Body of pancreas (tissue), 4 donors: ENCODE results near the gene EYS. TPM values are rescaled to one million over a fixed set of nuclear protein-coding genes. Genes with fewer than 3 reads are reported as not detected.

ENCODE experiments used
- ATAC-seq: fragments of 150-250 bp; one replicate; pipeline ENCODE4 v1.9.1; 2016
- DNase-seq, 4 donors: peaks; one replicate each; pipeline ENCODE4 v3.0.0-alpha.2; 2019
- H3K27ac ChIP-seq, 4 donors: fragments of 200-600 bp; sonication (generic); 1 replicate in 3 of 4; 2 replicates in 1 of 4; pipeline versions ENCODE4 v1.5.1 to v1.6.1; 2016 to 2019; ENCODE audit warnings: mild to moderate bottlenecking in 1 of 4, mixed read lengths in 1 of 4, moderate library complexity in 1 of 4
- H3K27me3 ChIP-seq, 2 donors: fragments of 200-600 bp; sonication (generic); one replicate each; pipeline ENCODE4 v1.6.0; 2016; ENCODE audit warnings: mild to moderate bottlenecking in 1 of 2
- H3K36me3 ChIP-seq, 2 donors: fragments of 200-600 bp; sonication (generic); replicated peaks in 1 of 2; 2 replicates each; pipeline ENCODE4 v1.5.1; 2016; ENCODE audit warnings: low read depth in 2 of 2; ENCODE audit not compliant: insufficient read depth in 1 of 2
- H3K4me1 ChIP-seq: fragments of 200-600 bp; sonication (generic); one replicate; pipeline ENCODE4 v1.6.0; 2016
- H3K4me3 ChIP-seq, 2 donors: fragments of 200-600 bp; sonication (generic); 1 replicate in 1 of 2; 2 replicates in 1 of 2; pipeline ENCODE4 v1.5.1; 2016 to 2019
- H3K9me3 ChIP-seq, 3 donors: fragments of 200-600 bp; sonication (generic); 1 replicate in 2 of 3; 2 replicates in 1 of 3; pipeline ENCODE4 v1.5.1; 2016
- POLR2A ChIP-seq, 3 donors: fragments of 450-650 bp; IDR thresholded peaks; one replicate each; pipeline ENCODE4 v1.6.1; 2016; ENCODE audit warnings: antibody characterized with exemption in 3 of 3, mild to moderate bottlenecking in 2 of 3
- WGBS, 2 donors: methylation state at CpG; one replicate each; pipeline ENCODE4 v1.1.5; 2017; 5-methylcytosine and 5-hydroxymethylcytosine counted together
- intact Hi-C: fragments of 100-400 bp; cut with DNase I; formaldehyde crosslinking; loops from one replicate; pipeline ENCODE4 v1.15.1; 2023
- total RNA-seq, 2 donors: library from RNA; depleted of rRNA; stranded (reverse); fragments of >200 nt; gene quantifications; one replicate each; pipeline ENCODE4 v1.1.0, GENCODE V29; 2016
- TF ChIP-seq, protein P1 (sequence below), 7 experiments: fragments of 450-650 bp in 4 of 7; fragments of 200-600 bp in 3 of 7; sonication (generic) in 3 of 7; IDR thresholded peaks; one replicate each; pipeline ENCODE4 v1.5.1; 2016 to 2019; ENCODE audit warnings: antibody characterized with exemption in 7 of 7

EYS gene
- total RNA-seq, 2 donors from 2014 or later = 0.26 TPM; not detected in 1

GRCh38 chr6:65416621-65417020, 290.4 kb downstream of the EYS start:
- H3K36me3 ChIP-seq = no peaks in the 10 kb centered on the region
- H3K4me3 ChIP-seq = no peak overlapping the region
- H3K9me3 ChIP-seq = no peaks in the 10 kb centered on the region
- 57 to 71% methylated on average over 3 of the region's 3 CpGs for WGBS, 2 donors
- ATAC-seq (no peak), DNase-seq (no peak)
- no peaks in the 10 kb centered on the region for H3K4me1 ChIP-seq
- no peaks in the 10 kb centered on the region for H3K27me3 ChIP-seq
- intact Hi-C loops = no loop called here
- no peak overlapping the region for H3K27ac ChIP-seq
- TF ChIP-seq POLR2A (IDR thresholded peaks at IDR 0.05) = no peak
- TF ChIP-seq, protein P1, sequence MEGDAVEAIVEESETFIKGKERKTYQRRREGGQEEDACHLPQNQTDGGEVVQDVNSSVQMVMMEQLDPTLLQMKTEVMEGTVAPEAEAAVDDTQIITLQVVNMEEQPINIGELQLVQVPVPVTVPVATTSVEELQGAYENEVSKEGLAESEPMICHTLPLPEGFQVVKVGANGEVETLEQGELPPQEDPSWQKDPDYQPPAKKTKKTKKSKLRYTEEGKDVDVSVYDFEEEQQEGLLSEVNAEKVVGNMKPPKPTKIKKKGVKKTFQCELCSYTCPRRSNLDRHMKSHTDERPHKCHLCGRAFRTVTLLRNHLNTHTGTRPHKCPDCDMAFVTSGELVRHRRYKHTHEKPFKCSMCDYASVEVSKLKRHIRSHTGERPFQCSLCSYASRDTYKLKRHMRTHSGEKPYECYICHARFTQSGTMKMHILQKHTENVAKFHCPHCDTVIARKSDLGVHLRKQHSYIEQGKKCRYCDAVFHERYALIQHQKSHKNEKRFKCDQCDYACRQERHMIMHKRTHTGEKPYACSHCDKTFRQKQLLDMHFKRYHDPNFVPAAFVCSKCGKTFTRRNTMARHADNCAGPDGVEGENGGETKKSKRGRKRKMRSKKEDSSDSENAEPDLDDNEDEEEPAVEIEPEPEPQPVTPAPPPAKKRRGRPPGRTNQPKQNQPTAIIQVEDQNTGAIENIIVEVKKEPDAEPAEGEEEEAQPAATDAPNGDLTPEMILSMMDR (IDR thresholded peaks at IDR 0.05) = no peak

DNA sequence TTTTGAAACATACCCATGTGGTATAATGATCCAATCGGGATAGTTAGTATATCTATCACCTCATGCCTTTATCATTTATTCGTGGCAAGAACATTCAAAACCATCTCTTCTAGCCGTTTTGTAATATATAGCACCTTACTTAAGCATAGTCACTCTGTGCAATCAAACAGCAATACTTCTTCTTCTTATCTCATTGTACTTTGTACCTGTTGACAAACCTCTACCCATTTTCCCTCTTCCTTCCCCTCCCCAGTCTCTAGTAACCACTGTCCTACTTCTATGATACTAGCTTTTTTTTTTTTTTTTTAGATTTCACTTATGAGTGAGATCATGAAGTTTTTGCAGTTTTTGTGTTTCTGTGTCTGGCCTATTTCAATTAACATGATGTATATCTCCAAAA, 296.7 kb downstream of the EYS start:
- H3K9me3 ChIP-seq = no peaks in the 10 kb centered on the region
- DNase-seq (no peak), ATAC-seq (no peak)
- 29 to 34% methylated on average over 3 of the region's 3 CpGs for WGBS, 2 donors
- no peak overlapping the region for H3K27ac ChIP-seq
- intact Hi-C loops = no loop called here
- H3K27me3 ChIP-seq = no peaks in the 10 kb centered on the region
- no peaks in the 10 kb centered on the region for H3K36me3 ChIP-seq
- H3K4me3 ChIP-seq = no peak overlapping the region
- H3K4me1 ChIP-seq = no peaks in the 10 kb centered on the region
- TF ChIP-seq, protein P1 (IDR thresholded peaks at IDR 0.05) = no peak
- TF ChIP-seq POLR2A (IDR thresholded peaks at IDR 0.05) = no peak

GRCh38 chr6:65402564-65402963, 304.5 kb downstream of the EYS start:
- no peak for DNase-seq

DNA sequence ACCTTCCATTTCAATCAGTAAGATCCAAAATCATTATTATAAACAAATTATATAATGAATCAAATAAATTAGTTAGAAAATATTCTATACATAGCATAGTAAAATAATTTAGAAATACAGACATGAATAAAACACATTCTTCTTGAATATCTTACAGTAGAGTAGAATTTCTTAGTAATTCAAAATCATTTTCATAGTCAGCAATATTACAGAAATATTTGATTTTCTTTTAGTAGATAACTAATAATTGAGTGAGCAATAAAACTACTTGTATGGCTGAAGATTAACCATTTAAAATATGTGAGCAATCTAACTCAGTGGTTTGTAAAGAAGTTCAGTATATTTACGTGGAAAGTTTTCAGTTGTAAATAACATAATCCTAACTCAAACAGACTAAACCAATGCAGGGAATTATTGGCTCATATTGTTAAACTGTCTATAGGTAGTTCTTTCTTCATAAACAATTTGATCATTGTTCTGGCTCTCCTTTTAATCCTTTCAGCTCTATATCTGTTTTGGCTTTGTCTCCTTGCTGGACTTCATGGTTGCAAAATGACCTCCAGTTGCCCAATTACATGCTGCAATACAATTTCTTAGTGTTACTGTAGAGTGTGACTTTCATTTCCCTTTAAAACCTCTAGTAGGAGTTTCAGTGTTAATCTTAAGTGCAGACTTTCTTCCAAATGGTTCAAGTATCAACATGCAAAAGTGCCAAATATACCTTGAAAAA, 307.5 kb downstream of the EYS start:
- Histone ChIP-seq H3K27me3 (no peaks in the 10 kb centered on the region), H3K4me3 (no peak overlapping the region), H3K27ac (no peak overlapping the region), H3K4me1 (no peaks in the 10 kb centered on the region), H3K36me3 (no peaks in the 10 kb centered on the region), H3K9me3 (no peaks in the 10 kb centered on the region)
- DNase-seq (no peak), ATAC-seq (no peak)
- intact Hi-C loops = no loop called here
- no peak for TF ChIP-seq POLR2A (IDR thresholded peaks at IDR 0.05)
- WGBS, 2 donors = 58 to 70% methylated on average over 1 of the region's 1 CpG

More at GRCh38 chr6:65402564-65402963, 304.5 kb downstream of the EYS start:
- Histone ChIP-seq H3K36me3 (no peaks in the 10 kb centered on the region), H3K9me3 (no peaks in the 10 kb centered on the region), H3K4me3 (no peak overlapping the region), H3K27ac (no peak overlapping the region), H3K4me1 (no peaks in the 10 kb centered on the region), H3K27me3 (no peaks in the 10 kb centered on the region)
- intact Hi-C loops = no loop called here
- no peak for TF ChIP-seq POLR2A (IDR thresholded peaks at IDR 0.05)
- TF ChIP-seq, protein P1 (IDR thresholded peaks at IDR 0.05) = no peak
- no peak for ATAC-seq

DNA sequence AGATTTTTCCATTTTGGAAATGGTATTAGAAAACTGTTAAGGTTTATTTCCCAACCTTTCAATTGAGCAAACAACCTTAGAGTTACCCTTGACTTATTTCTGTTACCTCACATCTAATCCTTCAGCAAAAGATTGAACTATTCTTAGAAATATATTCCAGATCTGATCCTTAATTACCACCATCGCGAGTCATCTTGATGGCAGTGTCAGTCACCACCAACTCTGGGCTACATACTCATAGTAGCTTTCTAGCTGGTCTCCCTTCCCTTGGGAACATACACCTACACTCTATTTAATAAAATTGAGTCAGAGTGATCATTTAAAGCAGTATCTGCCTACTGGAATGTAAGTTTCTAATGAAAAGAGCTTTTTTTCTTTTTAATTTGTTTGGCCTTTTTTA, 308.2 kb downstream of the EYS start:
- Histone ChIP-seq H3K4me1 (no peaks in the 10 kb centered on the region), H3K27me3 (no peaks in the 10 kb centered on the region), H3K4me3 (no peak overlapping the region), H3K27ac (no peak overlapping the region), H3K9me3 (no peaks in the 10 kb centered on the region), H3K36me3 (no peaks in the 10 kb centered on the region)
- WGBS, 2 donors = 71 to 73% methylated on average over 2 of the region's 2 CpGs
- ATAC-seq = no peak
- no peak for DNase-seq
- TF ChIP-seq, protein P1 (IDR thresholded peaks at IDR 0.05) = no peak
- TF ChIP-seq POLR2A (IDR thresholded peaks at IDR 0.05) = no peak
- intact Hi-C loops = no loop called here
